CD8-positive, alpha-beta memory T cell (primary cell): ENCODE results near the gene TIFAB. TPM values are rescaled to one million over a fixed set of nuclear protein-coding genes. Genes with fewer than 3 reads are reported as not detected.

Experiments used
- CTCF ChIA-PET: fragments of 350-600 bp; sonication (Branson Sonifier 250); formaldehyde crosslinking; loops from one replicate; lab custom pipeline; 2021; ENCODE audit warnings: antibody characterized with exemption; lab: Charles Lee
- POLR2A ChIA-PET: fragments of 350-600 bp; sonication (Branson Sonifier 250); formaldehyde crosslinking; loops from one replicate; lab custom pipeline; 2021; ENCODE audit warnings: antibody characterized with exemption; lab: Charles Lee
- DNase-seq, 5 donors: peaks; one replicate each; pipeline versions ENCODE4 v3.0.0 to v3.0.0-alpha.2; 2020 to 2022; ENCODE audit warnings: mixed read lengths in 1 of 5
- H3K27ac ChIP-seq: one replicate; pipeline ENCODE4 v1.7.0; 2013; ENCODE audit warnings: low read depth, mild to moderate bottlenecking, low read length, moderate library complexity
- H3K27me3 ChIP-seq: 2 replicates; pipeline ENCODE4 v1.7.0; 2013; ENCODE audit warnings: low read length, mild to moderate bottlenecking; ENCODE audit not compliant: insufficient read depth, poor library complexity, severe bottlenecking
- H3K36me3 ChIP-seq: 2 replicates; pipeline ENCODE4 v1.7.0; 2013; ENCODE audit warnings: mild to moderate bottlenecking, low read length, moderate library complexity; ENCODE audit not compliant: insufficient read depth
- H3K4me1 ChIP-seq: 2 replicates; pipeline ENCODE4 v1.7.0; 2013; ENCODE audit warnings: mild to moderate bottlenecking, low read length, moderate library complexity; ENCODE audit not compliant: insufficient read depth
- H3K4me3 ChIP-seq: 2 replicates; pipeline ENCODE4 v1.7.0; 2013; ENCODE audit warnings: mild to moderate bottlenecking, low read length
- H3K9me3 ChIP-seq: 2 replicates; pipeline ENCODE4 v1.7.0; 2013; ENCODE audit warnings: mild to moderate bottlenecking, low read length
- H3K27ac Mint-ChIP-seq, 8 donors: one replicate each; pipeline ENCODE4 v1.8.0; 2020 to 2021; ENCODE audit warnings: mixed read lengths in 8 of 8, mild to moderate bottlenecking in 6 of 8, inconsistent platforms in 3 of 8, moderate library complexity in 3 of 8
- H3K27me3 Mint-ChIP-seq, 2 donors: one replicate each; pipeline ENCODE4 v1.8.0; 2020 to 2021; ENCODE audit warnings: mixed read lengths in 2 of 2, mild to moderate bottlenecking in 1 of 2, moderate library complexity in 1 of 2
- H3K36me3 Mint-ChIP-seq, 3 donors: one replicate each; pipeline ENCODE4 v1.8.0; 2020 to 2021; ENCODE audit warnings: mixed read lengths in 3 of 3, inconsistent platforms in 1 of 3, mild to moderate bottlenecking in 1 of 3
- H3K4me1 Mint-ChIP-seq, 3 donors: one replicate each; pipeline ENCODE4 v1.8.0; 2020 to 2021; ENCODE audit warnings: mixed read lengths in 3 of 3, inconsistent platforms in 1 of 3, mild to moderate bottlenecking in 1 of 3
- H3K4me3 Mint-ChIP-seq, 7 donors: one replicate each; pipeline ENCODE4 v1.8.0; 2020 to 2021; ENCODE audit warnings: mixed read lengths in 7 of 7, mild to moderate bottlenecking in 6 of 7, moderate library complexity in 4 of 7, inconsistent platforms in 2 of 7
- H3K9me3 Mint-ChIP-seq, 5 donors: one replicate each; pipeline ENCODE4 v1.8.0; 2020 to 2022; ENCODE audit warnings: mixed read lengths in 5 of 5, mild to moderate bottlenecking in 3 of 5, moderate library complexity in 2 of 5, inconsistent platforms in 1 of 5
- polyA plus RNA-seq: library from polyadenylated mRNA; unstranded; fragments of 300-500 nt; fragmentation: Illumina TruSeq; gene quantifications from one replicate; pipeline ENCODE4 v1.2.3, GENCODE V29; 2021
- total RNA-seq, 2 experiments: library from RNA; stranded (reverse); gene quantifications; one replicate each; pipeline ENCODE4 v1.2.3, GENCODE V29; 2021

TIFAB gene
- total and polyA plus RNA-seq, 3 experiments from 2014 or later, result not detected

- Mint-ChIP-seq H3K27ac (no peak overlapping the region), H3K9me3 (peaks cover 0 to 2% (median 0%) of the 10 kb centered on the region in 5 donors), H3K27me3 (peaks cover 45 to 76% of the 10 kb centered on the region in 2 donors), H3K36me3 (peaks cover 0 to 1% (median 0%) of the 10 kb centered on the region in 3 donors), H3K4me3 (no peak overlapping the region), H3K4me1 (peaks cover 3 to 14% (median 4%) of the 10 kb centered on the region in 3 donors)
- Histone ChIP-seq H3K4me1 (no peaks in the 10 kb centered on the region), H3K27me3 (peaks cover 14% of the 10 kb centered on the region), H3K9me3 (no peaks in the 10 kb centered on the region), H3K27ac (no peak overlapping the region), H3K4me3 (no peak overlapping the region), H3K36me3 (no peaks in the 10 kb centered on the region)
- no peak for DNase-seq
- CTCF ChIA-PET, result no interaction called here
- POLR2A ChIA-PET, result no interaction called here
Observed at GRCh38 chr5:135491552-135492318, 39.6 kb upstream of the TIFAB start.

- Mint-ChIP-seq H3K27me3 (peaks cover 46 to 82% of the 10 kb centered on the region in 2 donors), H3K9me3 (peaks cover 0 to 1% (median 0%) of the 10 kb centered on the region in 5 donors), H3K4me1 (peaks cover 3 to 14% (median 4%) of the 10 kb centered on the region in 3 donors), H3K4me3 (no peak overlapping the region), H3K27ac (no peak overlapping the region), H3K36me3 (peaks cover 0 to 1% (median 0%) of the 10 kb centered on the region in 3 donors)
- no peak for DNase-seq
- peaks cover 16% of the 10 kb centered on the region for H3K27me3 ChIP-seq
- H3K4me1 ChIP-seq, result no peaks in the 10 kb centered on the region
- no peak overlapping the region for H3K4me3 ChIP-seq
- CTCF ChIA-PET, result interaction anchor here (1.2 kb wide), 1 partner anchor 18 kb away, joined by 3 read pairs; no protein-coding TSS in a partner anchor
- H3K27ac ChIP-seq, result no peak overlapping the region
- no peaks in the 10 kb centered on the region for H3K36me3 ChIP-seq
- POLR2A ChIA-PET, result no interaction called here
- no peaks in the 10 kb centered on the region for H3K9me3 ChIP-seq
Observed at GRCh38 chr5:135491038-135491551, 38.9 kb upstream of the TIFAB start.

DNA sequence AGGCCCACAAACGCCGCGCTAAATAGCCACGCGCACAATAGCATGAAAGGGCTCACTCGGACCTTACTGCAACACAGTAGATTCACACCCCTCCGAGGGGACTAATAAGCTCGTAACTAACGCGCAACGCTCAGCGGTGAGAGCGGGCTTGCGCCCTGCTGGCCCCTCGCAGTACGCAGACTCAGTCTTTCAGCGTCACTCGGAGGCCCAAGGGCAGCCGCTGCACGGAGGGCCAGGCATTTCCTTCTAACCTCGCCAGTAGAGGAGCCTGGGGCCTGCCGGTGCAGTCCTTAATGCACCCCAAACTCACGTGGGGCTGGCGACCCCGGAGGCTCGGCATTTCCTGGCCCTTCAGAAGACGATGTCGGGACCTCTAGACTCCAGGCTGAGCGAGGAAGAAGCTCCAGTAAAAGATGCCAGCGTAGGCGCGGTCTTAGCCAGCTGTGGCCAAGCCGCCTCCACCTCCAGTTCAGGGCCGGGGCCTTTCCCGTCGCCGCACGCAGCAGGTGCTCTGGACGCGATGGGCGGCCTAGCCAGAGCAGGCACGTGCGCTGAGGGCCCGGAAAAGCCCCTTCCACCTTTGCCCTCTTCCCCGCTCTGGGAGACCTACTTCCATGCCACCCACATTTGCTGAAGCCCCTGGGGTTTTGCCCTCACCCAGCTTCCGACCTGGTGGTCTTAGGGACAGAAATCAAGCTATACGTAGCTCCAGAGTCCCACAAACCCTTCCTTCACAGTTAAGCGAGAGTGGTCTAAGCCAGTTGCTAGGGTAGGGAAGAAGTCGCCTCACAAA, 38.3 kb upstream of the TIFAB start:
- DNase-seq, result no peak
- H3K27ac Mint-ChIP-seq, result no peak overlapping the region
- H3K9me3 ChIP-seq, result no peaks in the 10 kb centered on the region
- no peak overlapping the region for H3K4me3 ChIP-seq
- H3K4me3 Mint-ChIP-seq, result no peak overlapping the region
- H3K36me3 Mint-ChIP-seq, result peaks cover 0 to 1% (median 0%) of the 10 kb centered on the region in 3 donors
- ChIA-PET CTCF (interaction anchor here (1.2 kb wide), 1 partner anchor 19 kb away, joined by 3 read pairs; no protein-coding TSS in a partner anchor), POLR2A (no interaction called here)
- peaks cover 46 to 88% of the 10 kb centered on the region in 2 donors for H3K27me3 Mint-ChIP-seq
- H3K4me1 ChIP-seq, result no peaks in the 10 kb centered on the region
- H3K27ac ChIP-seq, result no peak overlapping the region
- H3K4me1 Mint-ChIP-seq, result peaks cover 3 to 14% (median 4%) of the 10 kb centered on the region in 3 donors
- H3K36me3 ChIP-seq, result no peaks in the 10 kb centered on the region
- H3K9me3 Mint-ChIP-seq, result peaks cover 0 to 1% (median 0%) of the 10 kb centered on the region in 5 donors
- peaks cover 20% of the 10 kb centered on the region for H3K27me3 ChIP-seq

DNA sequence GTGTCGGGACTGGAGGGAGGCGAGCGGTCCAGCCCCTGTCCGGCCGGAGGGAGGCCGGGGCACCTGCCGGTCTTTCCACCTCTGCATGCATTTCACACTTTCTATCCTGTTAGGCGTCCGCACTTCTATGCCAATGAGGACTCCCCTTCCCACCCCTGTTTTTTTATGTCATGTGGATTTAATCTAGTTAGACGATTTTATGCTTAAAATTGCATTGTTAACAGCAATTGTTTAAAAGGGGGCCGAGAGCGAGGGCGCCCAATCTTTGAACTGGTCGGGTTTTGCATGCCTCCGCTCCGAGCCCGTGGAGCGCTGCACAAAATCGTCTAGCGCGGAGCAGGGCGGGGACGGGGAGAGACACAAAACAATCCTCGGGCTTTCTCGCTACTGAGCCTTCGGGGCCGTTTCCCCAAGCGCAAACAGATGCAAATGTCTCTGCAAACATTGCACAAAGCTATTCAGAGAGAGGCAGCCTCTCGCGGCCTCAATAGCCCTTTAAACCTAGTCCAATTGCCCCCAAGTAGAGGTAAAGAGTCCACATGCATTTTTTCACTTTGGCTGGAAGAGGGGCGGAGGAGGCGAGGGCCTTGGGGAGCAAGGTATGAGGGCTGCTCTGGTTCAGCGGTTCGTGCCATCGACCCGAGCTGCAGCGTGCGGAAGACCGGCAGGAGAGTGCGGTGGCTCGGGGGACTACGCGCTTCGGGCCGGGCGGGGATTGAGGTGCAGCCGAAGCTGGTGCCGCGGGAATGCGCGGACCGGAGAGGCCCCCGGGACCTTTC, 37.5 kb upstream of the TIFAB start:
- H3K27me3 ChIP-seq, result peaks cover 20% of the 10 kb centered on the region
- POLR2A ChIA-PET, result no interaction called here
- CTCF ChIA-PET, result interaction anchor here (1.2 kb wide), 1 partner anchor 20 kb away, joined by 3 read pairs; no protein-coding TSS in a partner anchor
- Mint-ChIP-seq H3K4me3 (no peak overlapping the region), H3K27ac (no peak overlapping the region), H3K27me3 (peaks cover 41 to 95% of the 10 kb centered on the region in 2 donors), H3K9me3 (peaks cover 0 to 1% (median 0%) of the 10 kb centered on the region in 5 donors), H3K36me3 (peaks cover 0 to 1% (median 0%) of the 10 kb centered on the region in 3 donors), H3K4me1 (peaks cover 3 to 14% (median 4%) of the 10 kb centered on the region in 3 donors)
- no peak for DNase-seq
- no peak overlapping the region for H3K4me3 ChIP-seq
- H3K36me3 ChIP-seq, result no peaks in the 10 kb centered on the region
- no peak overlapping the region for H3K27ac ChIP-seq
- H3K4me1 ChIP-seq, result no peaks in the 10 kb centered on the region
- no peaks in the 10 kb centered on the region for H3K9me3 ChIP-seq

- ChIA-PET POLR2A (no interaction called here), CTCF (interaction anchor here (1.2 kb wide), 1 partner anchor 32 kb away, joined by 4 read pairs; no protein-coding TSS in a partner anchor)
- DNase-seq, result no peak
- Mint-ChIP-seq H3K27ac (no peak overlapping the region), H3K4me3 (peak overlapping the region in 1 of 7 donors; percentile 3), H3K9me3 (peaks cover 0 to 1% (median 0%) of the 10 kb centered on the region in 5 donors), H3K36me3 (peaks cover 0 to 1% (median 0%) of the 10 kb centered on the region in 3 donors), H3K27me3 (peaks cover 41 to 91% of the 10 kb centered on the region in 2 donors), H3K4me1 (peaks cover 3 to 14% (median 4%) of the 10 kb centered on the region in 3 donors)
- no peak overlapping the region for H3K4me3 ChIP-seq
- H3K27ac ChIP-seq, result no peak overlapping the region
- H3K27me3 ChIP-seq, result peaks cover 20% of the 10 kb centered on the region
- H3K36me3 ChIP-seq, result no peaks in the 10 kb centered on the region
- H3K9me3 ChIP-seq, result no peaks in the 10 kb centered on the region
- H3K4me1 ChIP-seq, result no peaks in the 10 kb centered on the region
Observed at GRCh38 chr5:135488727-135489465, 36.7 kb upstream of the TIFAB start.

- peaks cover 20% of the 10 kb centered on the region for H3K27me3 ChIP-seq
- peaks cover 42 to 85% of the 10 kb centered on the region in 2 donors for H3K27me3 Mint-ChIP-seq
- no peaks in the 10 kb centered on the region for H3K9me3 ChIP-seq
- H3K36me3 ChIP-seq, result no peaks in the 10 kb centered on the region
- no peak overlapping the region for H3K4me3 ChIP-seq
- no peak overlapping the region for H3K27ac Mint-ChIP-seq
- ChIA-PET CTCF (interaction anchor here (1.1 to 1.2 kb wide), 2 partner anchors 22 to 31 kb away, joined by 3 to 4 read pairs; no protein-coding TSS in a partner anchor), POLR2A (no interaction called here)
- H3K4me1 ChIP-seq, result no peaks in the 10 kb centered on the region
- no peak overlapping the region for H3K4me3 Mint-ChIP-seq
- H3K4me1 Mint-ChIP-seq, result peaks cover 3 to 14% (median 4%) of the 10 kb centered on the region in 3 donors
- no peak for DNase-seq
- H3K27ac ChIP-seq, result no peak overlapping the region
- H3K36me3 Mint-ChIP-seq, result peaks cover 0 to 1% (median 0%) of the 10 kb centered on the region in 3 donors
- peaks cover 0 to 1% (median 0%) of the 10 kb centered on the region in 5 donors for H3K9me3 Mint-ChIP-seq
Observed at GRCh38 chr5:135487839-135488514, 35.8 kb upstream of the TIFAB start.
